MCF 10A (cell line): ENCODE results near the gene TMEM260. TPM values are rescaled to one million over a fixed set of nuclear protein-coding genes. Genes with fewer than 3 reads are reported as not detected.

Experiments
- BruUV-seq: library from RNA; stranded (reverse); fragments of 400-500 nt; replicated peaks from 2 replicates; lab custom pipeline; 2021; lab: Mats Ljungman, UMichigan
- CTCF ChIA-PET: fragments of 300-600 bp; sonication (Branson Sonifier 250); formaldehyde crosslinking; extraction: SDS; loops from one replicate; lab custom pipeline; 2021; ENCODE audit warnings: antibody characterized with exemption, inconsistent platforms; lab: Yijun Ruan, JAX
- POLR2A ChIA-PET: fragments of 300-600, 350-650 bp; sonication (Branson Sonifier 250); formaldehyde crosslinking; extraction: SDS; loops from one replicate; lab custom pipeline; 2020; ENCODE audit warnings: antibody characterized with exemption, inconsistent platforms; lab: Yijun Ruan, JAX
- DNase-seq: peaks from one replicate; pipeline ENCODE4 v3.0.0-alpha.2; 2018; ENCODE audit not compliant: unreplicated experiment
- H3K27ac Mint-ChIP-seq: one replicate; pipeline ENCODE4 v1.8.0; 2022; ENCODE audit warnings: mild to moderate bottlenecking, low read depth, mixed read lengths; ENCODE audit not compliant: unreplicated experiment
- H3K27me3 Mint-ChIP-seq: one replicate; pipeline ENCODE4 v1.8.0; 2022; ENCODE audit warnings: mixed read lengths; ENCODE audit not compliant: insufficient read depth, unreplicated experiment
- H3K36me3 Mint-ChIP-seq: one replicate; pipeline ENCODE4 v1.8.0; 2022; ENCODE audit warnings: mild to moderate bottlenecking, moderate library complexity, mixed read lengths; ENCODE audit not compliant: insufficient read depth, unreplicated experiment
- H3K4me1 Mint-ChIP-seq: one replicate; pipeline ENCODE4 v1.8.0; 2022; ENCODE audit warnings: mixed read lengths; ENCODE audit not compliant: insufficient read depth, unreplicated experiment
- H3K4me3 Mint-ChIP-seq: one replicate; pipeline ENCODE4 v1.8.0; 2022; ENCODE audit warnings: mild to moderate bottlenecking, moderate library complexity, mixed read lengths; ENCODE audit not compliant: unreplicated experiment
- H3K9me3 Mint-ChIP-seq: one replicate; pipeline ENCODE4 v1.8.0; 2022; ENCODE audit warnings: mixed read lengths; ENCODE audit not compliant: unreplicated experiment
- intact Hi-C: fragments of 100-400 bp; cut with micrococcal nuclease; formaldehyde crosslinking; loops from 2 replicates; pipeline ENCODE4 v1.14.1; 2022
- total RNA-seq: library from RNA; stranded (reverse); gene quantifications from 2 replicates; pipeline ENCODE4 v1.2.3, GENCODE V29; 2022
- TF ChIP-seq, protein P1 (sequence below): fragments of 200-600 bp; IDR thresholded peaks from one replicate; pipeline ENCODE4 v1.8.0; 2022; ENCODE audit warnings: antibody characterized with exemption, mild to moderate bottlenecking; ENCODE audit not compliant: unreplicated experiment

TMEM260 gene
- total RNA-seq, 1 experiment from 2014 or later: 20.8 TPM

DNA sequence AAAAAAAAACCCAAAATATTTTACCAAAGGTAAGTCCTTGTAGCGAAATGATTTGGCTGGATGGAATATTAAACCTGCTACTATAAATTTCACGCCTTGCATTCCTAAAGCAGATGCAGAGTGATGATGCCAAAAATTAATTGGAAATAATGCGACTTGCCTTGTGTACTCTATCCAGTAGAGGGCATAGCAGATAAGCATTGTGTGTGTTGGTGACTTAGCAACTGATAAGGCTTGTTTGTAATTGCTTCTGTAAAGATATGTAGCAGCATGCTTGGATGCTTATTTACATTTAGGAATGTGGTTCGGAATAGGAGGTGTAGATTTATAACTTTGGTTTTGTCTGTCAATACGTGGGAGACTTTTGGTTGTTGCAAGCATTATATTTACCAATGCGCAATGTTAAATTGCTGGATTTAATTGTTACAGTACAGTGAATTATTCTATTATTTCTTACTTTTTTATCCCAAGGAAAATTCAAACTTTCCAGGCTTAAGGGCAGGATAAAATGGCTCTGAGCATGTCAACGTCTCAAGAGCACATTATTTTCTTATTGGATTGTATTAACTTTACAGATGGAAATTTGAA is 80.5 kb downstream of the TMEM260 start:
- BruUV-seq: no TSS peak

DNA sequence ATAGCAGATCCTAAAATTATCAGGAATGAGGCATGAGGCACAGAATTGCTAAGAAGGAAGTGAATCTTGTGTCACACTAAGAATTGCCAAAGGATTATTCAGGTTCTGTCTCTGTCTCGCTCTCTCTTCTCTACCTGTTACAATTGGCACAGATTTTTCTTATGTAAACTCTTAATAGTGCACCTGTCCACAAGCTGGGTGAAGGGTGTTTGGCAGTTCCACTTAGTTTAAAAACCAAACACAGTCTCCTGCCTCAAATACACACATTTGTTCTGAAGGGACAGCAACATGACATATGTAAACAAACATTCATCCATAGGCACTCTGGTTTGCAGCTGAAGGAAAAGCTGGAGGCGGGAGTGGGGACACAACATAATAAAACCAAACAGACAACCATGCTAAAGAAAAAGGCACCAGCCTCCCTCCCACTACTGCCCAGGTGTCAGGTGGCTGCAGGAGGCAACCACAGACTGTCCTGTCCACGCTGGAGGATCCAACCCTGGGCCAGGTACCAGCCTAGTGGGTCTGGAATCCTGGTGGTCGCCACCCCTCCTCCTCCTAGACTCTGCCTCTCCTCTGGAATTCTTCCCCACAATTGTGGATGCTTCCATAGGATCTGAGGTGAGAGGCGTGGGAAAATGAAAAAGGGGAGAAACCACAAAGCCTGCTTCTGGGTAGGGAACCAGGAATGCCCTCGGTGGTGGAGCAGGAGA is 81.2 kb downstream of the TMEM260 start:
- no peaks in the 10 kb centered on the region for H3K27me3 Mint-ChIP-seq
- ChIA-PET CTCF (interaction anchor here (0.7 to 1.9 kb wide), 4 partner anchors 10 to 699 kb away, joined by 3 to 7 read pairs (median 4); no protein-coding TSS in a partner anchor), POLR2A (no interaction called here)
- TF ChIP-seq, protein P1, sequence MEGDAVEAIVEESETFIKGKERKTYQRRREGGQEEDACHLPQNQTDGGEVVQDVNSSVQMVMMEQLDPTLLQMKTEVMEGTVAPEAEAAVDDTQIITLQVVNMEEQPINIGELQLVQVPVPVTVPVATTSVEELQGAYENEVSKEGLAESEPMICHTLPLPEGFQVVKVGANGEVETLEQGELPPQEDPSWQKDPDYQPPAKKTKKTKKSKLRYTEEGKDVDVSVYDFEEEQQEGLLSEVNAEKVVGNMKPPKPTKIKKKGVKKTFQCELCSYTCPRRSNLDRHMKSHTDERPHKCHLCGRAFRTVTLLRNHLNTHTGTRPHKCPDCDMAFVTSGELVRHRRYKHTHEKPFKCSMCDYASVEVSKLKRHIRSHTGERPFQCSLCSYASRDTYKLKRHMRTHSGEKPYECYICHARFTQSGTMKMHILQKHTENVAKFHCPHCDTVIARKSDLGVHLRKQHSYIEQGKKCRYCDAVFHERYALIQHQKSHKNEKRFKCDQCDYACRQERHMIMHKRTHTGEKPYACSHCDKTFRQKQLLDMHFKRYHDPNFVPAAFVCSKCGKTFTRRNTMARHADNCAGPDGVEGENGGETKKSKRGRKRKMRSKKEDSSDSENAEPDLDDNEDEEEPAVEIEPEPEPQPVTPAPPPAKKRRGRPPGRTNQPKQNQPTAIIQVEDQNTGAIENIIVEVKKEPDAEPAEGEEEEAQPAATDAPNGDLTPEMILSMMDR: no peak
- H3K4me3 Mint-ChIP-seq: no peak overlapping the region
- intact Hi-C loops: loop anchor here (1.0 to 10.0 kb wide), 6 partner anchors 104 to 656 kb away; no protein-coding TSS in a partner anchor
- peaks cover 7% of the 10 kb centered on the region for H3K9me3 Mint-ChIP-seq
- H3K4me1 Mint-ChIP-seq: peaks cover 1% of the 10 kb centered on the region
- peaks cover 5% of the 10 kb centered on the region for H3K36me3 Mint-ChIP-seq
- DNase-seq: no peak
- no peak overlapping the region for H3K27ac Mint-ChIP-seq
- no TSS peak for BruUV-seq

More for the DNA sequence above, 80.5 kb downstream of the TMEM260 start:
- Mint-ChIP-seq H3K9me3 (no peaks in the 10 kb centered on the region), H3K27ac (no peak overlapping the region), H3K27me3 (no peaks in the 10 kb centered on the region), H3K36me3 (peaks cover 5% of the 10 kb centered on the region), H3K4me3 (no peak overlapping the region), H3K4me1 (no peaks in the 10 kb centered on the region)
- CTCF ChIA-PET: interaction anchor here (0.5 to 1.9 kb wide), 15 partner anchors 13 to 699 kb away, joined by 3 to 15 read pairs (median 3); no protein-coding TSS in a partner anchor
- POLR2A ChIA-PET: no interaction called here
- intact Hi-C loops: loop anchor here (1.0 to 10.0 kb wide), 6 partner anchors 103 to 657 kb away; no protein-coding TSS in a partner anchor
- DNase-seq: peak; percentile 51
- TF ChIP-seq, protein P1: peak; percentile 55

DNA sequence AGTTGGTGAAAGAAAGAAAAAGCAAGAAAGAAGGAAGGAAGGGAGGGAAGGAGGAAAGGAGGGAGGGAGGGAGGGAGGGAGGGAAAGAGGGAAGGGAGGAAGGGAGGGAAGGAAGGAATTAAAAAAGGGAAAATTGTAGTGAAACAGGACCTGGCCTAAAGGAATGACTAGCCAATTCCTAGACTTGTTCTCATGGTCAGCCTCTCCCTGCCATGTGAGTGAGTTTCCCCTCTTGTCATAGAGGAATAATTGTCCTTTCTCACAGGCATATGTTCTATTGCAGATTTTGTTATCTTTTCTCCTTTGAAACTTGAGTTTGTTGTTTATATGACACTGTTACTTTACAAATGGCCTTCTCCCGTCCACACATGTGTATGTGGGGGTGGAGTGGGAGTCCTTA is 81.9 kb downstream of the TMEM260 start:
- CTCF ChIA-PET: interaction anchor here (1.2 kb wide), 1 partner anchor 521 kb away, joined by 5 read pairs; no protein-coding TSS in a partner anchor
- intact Hi-C loops: loop anchor here (5.0 to 10.0 kb wide), 4 partner anchors 104 to 521 kb away; no protein-coding TSS in a partner anchor
- no peak overlapping the region for H3K4me3 Mint-ChIP-seq

More for the DNA sequence above, 81.9 kb downstream of the TMEM260 start:
- TF ChIP-seq, protein P1: no peak
- BruUV-seq: no TSS peak
- Mint-ChIP-seq H3K4me1 (peaks cover 8% of the 10 kb centered on the region), H3K9me3 (peaks cover 12% of the 10 kb centered on the region), H3K27ac (no peak overlapping the region), H3K27me3 (no peaks in the 10 kb centered on the region), H3K36me3 (peaks cover 5% of the 10 kb centered on the region)
- POLR2A ChIA-PET: no interaction called here
- DNase-seq: no peak
